Measurements from ENCODE around the gene TCP1. TPM values are rescaled to one million over a fixed set of nuclear protein-coding genes. Genes with fewer than 3 reads are reported as not detected.
"Not testable (repeated sequence)": the region's sequence is repeated elsewhere in the genome, so short reads cannot be mapped to it uniquely, and the experiment has no call there.

Gene TCP1
- total RNA-seq, 2 experiments from 2014 or later = 212 to 216 TPM

DNA sequence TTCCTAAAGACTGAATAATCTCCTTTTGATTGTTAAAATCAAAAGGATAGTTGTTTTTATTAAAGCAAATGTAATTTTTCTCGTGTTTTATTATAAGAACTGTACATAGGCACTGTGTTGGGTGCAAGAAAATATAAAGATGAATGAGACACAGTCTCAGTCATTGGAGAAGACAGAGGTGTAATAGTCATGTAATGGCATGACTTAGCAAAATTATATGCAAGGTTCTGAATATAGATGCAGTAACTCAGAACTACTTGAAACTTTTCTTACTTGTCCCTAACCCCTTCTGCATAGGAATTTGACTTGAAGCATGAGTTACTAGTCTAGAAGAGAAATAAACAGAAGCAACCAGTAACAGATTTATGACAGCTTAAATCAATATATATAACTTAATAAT lies 47.2 kb downstream of the TCP1 start:
- no peaks in the 10 kb centered on the region for H3K27me3 Mint-ChIP-seq
- Histone ChIP-seq H3K27ac (ENCODE audit: low read depth in 1 of 2, low read length in 2 of 2) (no peak overlapping the region), H3K4me1 (ENCODE audit: insufficient read depth, low read length) (no peaks in the 10 kb centered on the region), H3K4me3 (ENCODE audit: low read length) (no peak overlapping the region), H3K9me3 (ENCODE audit: control insufficient read depth in 1 of 2, insufficient read depth in 1 of 2, low read length in 2 of 2) (no peaks in the 10 kb centered on the region), H3K27me3 (ENCODE audit: control insufficient read depth in 1 of 2, insufficient read depth in 2 of 2, low read length in 2 of 2) (no peaks in the 10 kb centered on the region), H3K36me3 (ENCODE audit: insufficient read depth, low read length) (peaks cover 97% of the 10 kb centered on the region)
- peak overlapping the region; percentile 51 for H3K27ac Mint-ChIP-seq
- H3K4me3 Mint-ChIP-seq = no peak overlapping the region
- no peaks in the 10 kb centered on the region for H3K9me3 Mint-ChIP-seq
- no peak for ATAC-seq (ENCODE audit: poor library complexity)
- TF ChIP-seq, protein P1, sequence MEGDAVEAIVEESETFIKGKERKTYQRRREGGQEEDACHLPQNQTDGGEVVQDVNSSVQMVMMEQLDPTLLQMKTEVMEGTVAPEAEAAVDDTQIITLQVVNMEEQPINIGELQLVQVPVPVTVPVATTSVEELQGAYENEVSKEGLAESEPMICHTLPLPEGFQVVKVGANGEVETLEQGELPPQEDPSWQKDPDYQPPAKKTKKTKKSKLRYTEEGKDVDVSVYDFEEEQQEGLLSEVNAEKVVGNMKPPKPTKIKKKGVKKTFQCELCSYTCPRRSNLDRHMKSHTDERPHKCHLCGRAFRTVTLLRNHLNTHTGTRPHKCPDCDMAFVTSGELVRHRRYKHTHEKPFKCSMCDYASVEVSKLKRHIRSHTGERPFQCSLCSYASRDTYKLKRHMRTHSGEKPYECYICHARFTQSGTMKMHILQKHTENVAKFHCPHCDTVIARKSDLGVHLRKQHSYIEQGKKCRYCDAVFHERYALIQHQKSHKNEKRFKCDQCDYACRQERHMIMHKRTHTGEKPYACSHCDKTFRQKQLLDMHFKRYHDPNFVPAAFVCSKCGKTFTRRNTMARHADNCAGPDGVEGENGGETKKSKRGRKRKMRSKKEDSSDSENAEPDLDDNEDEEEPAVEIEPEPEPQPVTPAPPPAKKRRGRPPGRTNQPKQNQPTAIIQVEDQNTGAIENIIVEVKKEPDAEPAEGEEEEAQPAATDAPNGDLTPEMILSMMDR (IDR thresholded peaks at IDR 0.05) = no peak
- H3K4me1 Mint-ChIP-seq (ENCODE audit: low read depth) = peaks cover 58% of the 10 kb centered on the region
- CTCF ChIA-PET = interaction anchor here (0.6 kb wide), 1 partner anchor 11 kb away, joined by 3 read pairs; no protein-coding TSS in a partner anchor
- POLR2A ChIA-PET = interaction anchor here (1.3 kb wide), 1 partner anchor 13 kb away, joined by 3 read pairs; no protein-coding TSS in a partner anchor
- intact Hi-C loops (cut with DNase I, micrococcal nuclease) = no loop called here
- no peak for DNase-seq
- H3K36me3 Mint-ChIP-seq (ENCODE audit: low read depth) = peaks cover 91% of the 10 kb centered on the region

DNA sequence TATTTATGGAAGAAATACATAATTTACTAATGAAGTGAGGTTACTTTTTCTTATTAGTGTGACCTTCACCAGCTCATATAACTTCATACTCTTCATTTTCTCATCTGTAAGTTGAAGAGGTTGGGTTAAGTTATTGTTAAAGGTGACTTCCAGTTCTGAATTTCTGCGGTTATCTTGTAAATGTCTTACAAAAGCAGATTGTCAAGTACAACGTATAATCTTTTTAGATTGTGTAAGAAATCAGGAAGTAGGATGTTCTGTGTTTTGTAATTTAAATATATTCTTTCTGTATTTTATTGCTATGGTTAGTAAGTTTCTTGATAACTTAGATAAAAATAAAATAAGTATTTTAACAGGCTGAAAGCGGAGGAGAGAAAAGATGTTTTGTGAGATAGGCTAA lies 50.1 kb downstream of the TCP1 start:
- TF ChIP-seq, protein P1 (IDR thresholded peaks at IDR 0.05) = no peak
- DNase-seq = no peak
- Mint-ChIP-seq H3K27ac (no peak overlapping the region), H3K36me3 (ENCODE audit: low read depth) (peaks cover 72% of the 10 kb centered on the region), H3K4me1 (ENCODE audit: low read depth) (peaks cover 64% of the 10 kb centered on the region), H3K4me3 (no peak overlapping the region), H3K27me3 (no peaks in the 10 kb centered on the region), H3K9me3 (no peaks in the 10 kb centered on the region)
- no peak overlapping the region for H3K27ac ChIP-seq (ENCODE audit: low read depth in 1 of 2, low read length in 2 of 2)
- H3K27me3 ChIP-seq (ENCODE audit: control insufficient read depth in 1 of 2, insufficient read depth in 2 of 2, low read length in 2 of 2) = no peaks in the 10 kb centered on the region
- H3K36me3 ChIP-seq (ENCODE audit: insufficient read depth, low read length) = peaks cover 77% of the 10 kb centered on the region
- ChIA-PET POLR2A (interaction anchor here (0.7 to 3.3 kb wide), 3 partner anchors 10 to 19 kb away, joined by 3 to 20 read pairs (median 4); partner anchors contain the start of gene WTAP), CTCF (no interaction called here)
- H3K9me3 ChIP-seq (ENCODE audit: control insufficient read depth in 1 of 2, insufficient read depth in 1 of 2, low read length in 2 of 2) = no peaks in the 10 kb centered on the region
- ATAC-seq (ENCODE audit: poor library complexity) = no peak
- H3K4me3 ChIP-seq (ENCODE audit: low read length) = no peak overlapping the region
- H3K4me1 ChIP-seq (ENCODE audit: insufficient read depth, low read length) = peaks cover 12% of the 10 kb centered on the region
- intact Hi-C loops (cut with DNase I, micrococcal nuclease) = no loop called here

DNA sequence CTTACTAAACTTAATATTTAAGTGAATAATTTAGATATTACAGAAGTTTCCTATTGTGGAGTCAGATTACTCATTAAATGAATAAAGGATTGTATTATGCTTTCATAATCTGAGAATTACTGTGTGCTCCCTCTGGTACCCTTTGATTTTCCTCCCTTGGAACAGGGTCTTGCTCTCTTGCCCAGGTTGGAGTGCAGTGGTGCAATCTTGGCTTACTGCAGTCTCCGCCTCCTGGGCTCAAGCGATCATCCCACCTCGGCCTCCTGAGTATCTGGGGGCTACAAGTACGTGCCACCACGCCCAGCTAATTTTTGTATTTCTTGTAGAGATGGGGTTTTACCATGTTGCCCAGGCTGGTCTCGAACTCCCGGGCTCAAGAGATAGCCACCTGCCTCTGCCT lies 52.5 kb downstream of the TCP1 start:
- TF ChIP-seq, protein P1 (IDR thresholded peaks at IDR 0.05) = no peak
- Histone ChIP-seq H3K27ac (ENCODE audit: low read depth in 1 of 2, low read length in 2 of 2) (no peak overlapping the region), H3K36me3 (ENCODE audit: insufficient read depth, low read length) (peaks cover 58% of the 10 kb centered on the region), H3K4me3 (ENCODE audit: low read length) (no peak overlapping the region), H3K9me3 (ENCODE audit: control insufficient read depth in 1 of 2, insufficient read depth in 1 of 2, low read length in 2 of 2) (no peaks in the 10 kb centered on the region), H3K4me1 (ENCODE audit: insufficient read depth, low read length) (peaks cover 31% of the 10 kb centered on the region), H3K27me3 (ENCODE audit: control insufficient read depth in 1 of 2, insufficient read depth in 2 of 2, low read length in 2 of 2) (no peaks in the 10 kb centered on the region)
- peaks cover 56% of the 10 kb centered on the region for H3K36me3 Mint-ChIP-seq (ENCODE audit: low read depth)
- ATAC-seq (ENCODE audit: poor library complexity) (no peak), DNase-seq (no peak)
- no peaks in the 10 kb centered on the region for H3K9me3 Mint-ChIP-seq
- intact Hi-C loops (cut with DNase I, micrococcal nuclease) = loop anchor here in 1 of 2 experiments (2.0 kb wide), 1 partner anchor 20 kb away; no protein-coding TSS in a partner anchor
- ChIA-PET CTCF (no interaction called here), POLR2A (interaction anchor here (0.9 to 3.3 kb wide), 4 partner anchors 7 to 25 kb away, joined by 3 to 20 read pairs (median 4); partner anchors contain the start of genes ACAT2 and WTAP)
- H3K27ac Mint-ChIP-seq = no peak overlapping the region
- H3K27me3 Mint-ChIP-seq = no peaks in the 10 kb centered on the region
- H3K4me1 Mint-ChIP-seq (ENCODE audit: low read depth) = peaks cover 78% of the 10 kb centered on the region
- H3K4me3 Mint-ChIP-seq = no peak overlapping the region

DNA sequence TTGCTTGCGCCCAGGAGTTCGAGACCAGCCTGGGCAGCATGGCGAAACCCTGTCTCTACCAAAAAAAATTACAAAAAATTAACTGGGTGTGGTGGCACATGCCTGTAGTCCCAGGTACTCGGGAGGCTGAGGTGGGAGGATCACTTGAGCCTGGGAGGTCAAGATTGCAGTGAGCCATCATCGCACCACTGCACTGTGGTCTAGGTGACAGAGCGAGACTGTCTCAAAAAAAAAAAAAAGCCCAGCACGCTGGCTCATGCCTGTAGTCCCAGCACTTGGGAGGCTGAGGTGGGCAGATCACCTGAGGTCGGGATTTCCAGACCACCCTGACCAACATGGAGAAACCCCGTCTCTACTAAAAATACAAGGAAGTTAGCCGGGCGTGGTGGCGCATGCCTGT lies 56.0 kb downstream of the TCP1 start:
- H3K4me1 Mint-ChIP-seq (ENCODE audit: low read depth) = peaks cover 92% of the 10 kb centered on the region

DNA sequence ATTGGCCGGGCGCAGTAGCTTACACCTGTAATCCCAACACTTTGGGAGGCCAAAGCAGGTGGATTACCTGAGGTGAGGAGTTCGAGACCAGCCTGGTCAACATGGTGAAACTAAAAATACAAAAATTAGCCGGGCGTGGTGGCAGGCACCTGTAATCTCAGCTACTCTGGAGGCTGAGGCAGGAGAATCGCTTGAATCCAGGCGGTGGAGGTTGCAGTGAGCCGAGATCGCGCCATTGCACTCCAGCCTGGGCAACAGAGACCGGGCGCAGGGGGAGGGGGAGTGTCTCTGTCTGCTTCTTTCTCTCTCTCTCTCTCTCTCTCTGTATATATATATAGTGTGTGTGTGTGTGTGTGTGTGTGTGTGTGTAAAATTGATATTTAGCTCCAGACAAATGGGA lies 56.9 kb downstream of the TCP1 start:
- H3K9me3 ChIP-seq (ENCODE audit: control insufficient read depth in 1 of 2, insufficient read depth in 1 of 2, low read length in 2 of 2); H3K27ac ChIP-seq (ENCODE audit: low read depth in 1 of 2, low read length in 2 of 2); H3K27me3 Mint-ChIP-seq; ATAC-seq (ENCODE audit: poor library complexity); H3K9me3 Mint-ChIP-seq; H3K27me3 ChIP-seq (ENCODE audit: control insufficient read depth in 1 of 2, insufficient read depth in 2 of 2, low read length in 2 of 2); DNase-seq; intact Hi-C loops (cut with DNase I, micrococcal nuclease); H3K4me3 ChIP-seq (ENCODE audit: low read length): not testable (repeated sequence)
- peak overlapping the region; percentile 16 for H3K27ac Mint-ChIP-seq
- H3K4me3 Mint-ChIP-seq = peak overlapping the region; percentile 38
- peaks cover 52% of the 10 kb centered on the region for H3K36me3 Mint-ChIP-seq (ENCODE audit: low read depth)
- peaks cover 43% of the 10 kb centered on the region for H3K4me1 ChIP-seq (ENCODE audit: insufficient read depth, low read length)
- peaks cover 28% of the 10 kb centered on the region for H3K36me3 ChIP-seq (ENCODE audit: insufficient read depth, low read length)
- ChIA-PET POLR2A (interaction anchor here (1.0 to 8.1 kb wide), 4 partner anchors 29 to 237 kb away, joined by 3 to 195 read pairs (median 10); partner anchors contain the start of genes ACAT2, IGF2R and SOD2), CTCF (interaction anchor here (0.6 kb wide), 1 partner anchor 24 kb away, joined by 3 read pairs; no protein-coding TSS in a partner anchor)
- H3K4me1 Mint-ChIP-seq (ENCODE audit: low read depth) = peaks cover 89% of the 10 kb centered on the region

More for the DNA sequence above, 56.0 kb downstream of the TCP1 start:
- H3K27me3 Mint-ChIP-seq; H3K27ac ChIP-seq (ENCODE audit: low read depth in 1 of 2, low read length in 2 of 2); H3K9me3 Mint-ChIP-seq; DNase-seq; ATAC-seq (ENCODE audit: poor library complexity); H3K27me3 ChIP-seq (ENCODE audit: control insufficient read depth in 1 of 2, insufficient read depth in 2 of 2, low read length in 2 of 2); CTCF ChIA-PET; intact Hi-C loops (cut with DNase I, micrococcal nuclease); H3K4me3 ChIP-seq (ENCODE audit: low read length); H3K4me3 Mint-ChIP-seq; H3K9me3 ChIP-seq (ENCODE audit: control insufficient read depth in 1 of 2, insufficient read depth in 1 of 2, low read length in 2 of 2): not testable (repeated sequence)
- Histone ChIP-seq H3K4me1 (ENCODE audit: insufficient read depth, low read length) (peaks cover 43% of the 10 kb centered on the region), H3K36me3 (ENCODE audit: insufficient read depth, low read length) (peaks cover 37% of the 10 kb centered on the region)
- H3K27ac Mint-ChIP-seq = peak overlapping the region; percentile 16
- POLR2A ChIA-PET = interaction anchor here (2.0 to 8.1 kb wide), 2 partner anchors 28 to 37 kb away, joined by 17 to 195 read pairs; partner anchors contain the start of genes ACAT2 and SOD2
- H3K36me3 Mint-ChIP-seq (ENCODE audit: low read depth) = peaks cover 54% of the 10 kb centered on the region
